SU-DHL-6 (cell line): ENCODE measurements around the gene PDGFC.

Source experiments
- H2AFZ ChIP-seq: fragments of 200-600 bp; sonication (generic); 2 replicates; pipeline ENCODE4 v1.6.1; 2014; ENCODE audit warnings: low read depth, mild to moderate bottlenecking, moderate library complexity, mixed read lengths, antibody characterized with exemption, low read length; ENCODE audit not compliant: severe bottlenecking
- H3F3A ChIP-seq: fragments of 200-600 bp; shearing (Covaris generic); 2 replicates; pipeline ENCODE4 v1.6.0; 2016; ENCODE audit warnings: antibody characterized with exemption, mild to moderate bottlenecking; ENCODE audit not compliant: insufficient read depth
- H3K27ac ChIP-seq: fragments of 200-600 bp; sonication (generic); 2 replicates; pipeline ENCODE4 v1.5.1; 2016; ENCODE audit warnings: low read depth, mild to moderate bottlenecking, low read length, moderate library complexity, mixed read lengths
- H3K27me3 ChIP-seq: fragments of 200-600 bp; sonication (generic), shearing (Covaris generic); 2 replicates; pipeline ENCODE4 v1.6.0; 2014; ENCODE audit warnings: mild to moderate bottlenecking, low read length
- H3K36me3 ChIP-seq: fragments of 200-600 bp; sonication (generic); 2 replicates; pipeline ENCODE4 v1.6.1; 2014; ENCODE audit warnings: mild to moderate bottlenecking, low read length, mixed read lengths
- H3K4me2 ChIP-seq: fragments of 300-600, 200-600 bp; shearing (Covaris generic), sonication (generic); 2 replicates; pipeline ENCODE4 v1.6.0; 2014; ENCODE audit warnings: low read length, low read depth, mild to moderate bottlenecking; ENCODE audit not compliant: poor library complexity, severe bottlenecking
- H3K4me3 ChIP-seq: fragments of 200-600 bp; sonication (generic); 2 replicates; pipeline ENCODE4 v1.5.1; 2014; ENCODE audit warnings: antibody characterized with exemption, low read length, mild to moderate bottlenecking, mixed read lengths; ENCODE audit not compliant: insufficient read depth, poor library complexity, severe bottlenecking
- H3K79me2 ChIP-seq: fragments of 200-600 bp; sonication (generic); 2 replicates; pipeline ENCODE4 v1.6.1; 2014; ENCODE audit warnings: mild to moderate bottlenecking, low read length, moderate library complexity; ENCODE audit not compliant: insufficient read depth
- H3K9ac ChIP-seq: fragments of 200-600 bp; sonication (generic); 2 replicates; pipeline ENCODE4 v1.7.0; 2014; ENCODE audit warnings: mild to moderate bottlenecking, low read length
- H3K9me2 ChIP-seq: fragments of 200-600 bp; sonication (generic); replicated peaks from 2 replicates; pipeline ENCODE4 v1.6.1; 2014; ENCODE audit warnings: low read length; ENCODE audit not compliant: insufficient read depth
- H3K9me3 ChIP-seq: fragments of 200-600 bp; sonication (generic); 2 replicates; pipeline ENCODE4 v1.6.1; 2014; ENCODE audit warnings: low read length, mixed read lengths; ENCODE audit not compliant: insufficient read depth
- H4K20me1 ChIP-seq: fragments of 200-600 bp; sonication (generic); 2 replicates; pipeline ENCODE4 v1.6.1; 2014; ENCODE audit warnings: low read depth, mild to moderate bottlenecking, antibody characterized with exemption, low read length, moderate library complexity, mixed read lengths
- CTCF ChIP-seq: fragments of 200-600 bp; sonication (generic); IDR thresholded peaks from one replicate; pipeline ENCODE4 v1.5.1; 2017; ENCODE audit warnings: antibody characterized with exemption, mild to moderate bottlenecking, low read length, moderate library complexity; ENCODE audit not compliant: insufficient read depth, poor library complexity, severe bottlenecking
- EZH2phosphoT487 ChIP-seq: fragments of 200-600 bp; sonication (generic), shearing (Covaris generic); conservative IDR thresholded peaks from 2 replicates; pipeline ENCODE4 v1.6.1; 2018; ENCODE audit warnings: mild to moderate bottlenecking, antibody characterized with exemption, low read length, moderate library complexity, mixed read lengths

PDGFC gene

GRCh38 chr4:156966836-156967235 lies 4.8 kb downstream of the PDGFC start:
- no peaks in the 10 kb centered on the region for H3K79me2 ChIP-seq

GRCh38 chr4:156963419-156963818 lies 8.2 kb downstream of the PDGFC start:
- Histone ChIP-seq H3K9ac (no peak overlapping the region), H3K36me3 (no peaks in the 10 kb centered on the region), H4K20me1 (no peaks in the 10 kb centered on the region), H3K79me2 (no peaks in the 10 kb centered on the region), H3K27ac (no peak overlapping the region), H3K4me2 (no peak overlapping the region), H2AFZ (no peak overlapping the region), H3F3A (no peaks in the 10 kb centered on the region), H3K9me3 (no peaks in the 10 kb centered on the region), H3K27me3 (no peaks in the 10 kb centered on the region), H3K4me3 (no peak overlapping the region), H3K9me2 (no peaks in the 10 kb centered on the region)
- TF ChIP-seq CTCF: no peak
- TF ChIP-seq EZH2phosphoT487: no peak

More at GRCh38 chr4:156966836-156967235, 4.8 kb downstream of the PDGFC start:
- Histone ChIP-seq H3F3A (no peaks in the 10 kb centered on the region), H3K9me2 (no peaks in the 10 kb centered on the region), H3K4me2 (no peak overlapping the region), H3K9me3 (no peaks in the 10 kb centered on the region), H3K4me3 (no peak overlapping the region), H3K27me3 (no peaks in the 10 kb centered on the region), H3K9ac (no peak overlapping the region), H3K36me3 (no peaks in the 10 kb centered on the region), H3K27ac (no peak overlapping the region), H2AFZ (no peak overlapping the region), H4K20me1 (no peaks in the 10 kb centered on the region)
- TF ChIP-seq CTCF: no peak
- TF ChIP-seq EZH2phosphoT487: no peak

- no peak overlapping the region for H3K9ac ChIP-seq
- no peaks in the 10 kb centered on the region for H3K36me3 ChIP-seq
- H3K9me3 ChIP-seq: no peaks in the 10 kb centered on the region
- H3K4me3 ChIP-seq: no peak overlapping the region
- no peaks in the 10 kb centered on the region for H3K9me2 ChIP-seq
- no peaks in the 10 kb centered on the region for H4K20me1 ChIP-seq
- no peak overlapping the region for H3K4me2 ChIP-seq
- no peaks in the 10 kb centered on the region for H3K27me3 ChIP-seq
- H3K27ac ChIP-seq: no peak overlapping the region
- TF ChIP-seq CTCF (no peak), EZH2phosphoT487 (no peak)
- H2AFZ ChIP-seq: no peak overlapping the region
- no peaks in the 10 kb centered on the region for H3K79me2 ChIP-seq
- H3F3A ChIP-seq: no peaks in the 10 kb centered on the region
Observed at GRCh38 chr4:156962528-156962974, 9.0 kb downstream of the PDGFC start.

- H3K9me3 ChIP-seq: no peaks in the 10 kb centered on the region
- H3K27ac ChIP-seq: no peak overlapping the region
- H3K4me2 ChIP-seq: no peak overlapping the region
- no peaks in the 10 kb centered on the region for H3K27me3 ChIP-seq
- H4K20me1 ChIP-seq: no peaks in the 10 kb centered on the region
- H3K9me2 ChIP-seq: no peaks in the 10 kb centered on the region
- H3K4me3 ChIP-seq: no peak overlapping the region
- no peaks in the 10 kb centered on the region for H3K36me3 ChIP-seq
- H2AFZ ChIP-seq: no peak overlapping the region
- H3K79me2 ChIP-seq: no peaks in the 10 kb centered on the region
- no peak overlapping the region for H3K9ac ChIP-seq
- H3F3A ChIP-seq: no peaks in the 10 kb centered on the region
- TF ChIP-seq EZH2phosphoT487 (no peak), CTCF (no peak)
Observed at GRCh38 chr4:156962058-156962358, 9.6 kb downstream of the PDGFC start.
